ENCODE results near the gene RAB28. TPM values are rescaled to one million over a fixed set of nuclear protein-coding genes. Genes with fewer than 3 reads are reported as not detected.
"Not testable (repeated sequence)": the region's sequence is repeated elsewhere in the genome, so short reads cannot be mapped to it uniquely, and the experiment has no call there.

Gene RAB28
- total RNA-seq, 1 experiment from 2014 or later: 15.8 TPM

GRCh38 chr4:13464543-13464942 is 19.6 kb downstream of the RAB28 start:
- in situ Hi-C loops (cut with HindIII; ENCODE audit: low pct_unique_long_range_greater_than_20kb, low sequenced_read_pairs): no loop called here
- DNase-seq (ENCODE audit: low read depth): no peak

- in situ Hi-C loops (cut with HindIII; ENCODE audit: low pct_unique_long_range_greater_than_20kb, low sequenced_read_pairs): no loop called here
- DNase-seq (ENCODE audit: low read depth): no peak
Measured at GRCh38 chr4:13461191-13461905, 22.8 kb downstream of the RAB28 start.

- in situ Hi-C loops (cut with HindIII; ENCODE audit: low pct_unique_long_range_greater_than_20kb, low sequenced_read_pairs): no loop called here
Measured at GRCh38 chr4:13455411-13455810, 28.7 kb downstream of the RAB28 start.

GRCh38 chr4:13454786-13455185 is 29.4 kb downstream of the RAB28 start:
- in situ Hi-C loops (cut with HindIII; ENCODE audit: low pct_unique_long_range_greater_than_20kb, low sequenced_read_pairs): no loop called here
- no peak for DNase-seq (ENCODE audit: low read depth)

More at GRCh38 chr4:13455411-13455810, 28.7 kb downstream of the RAB28 start:
- no peak for DNase-seq (ENCODE audit: low read depth)

GRCh38 chr4:13452927-13453579 is 31.1 kb downstream of the RAB28 start:
- DNase-seq (ENCODE audit: low read depth): no peak
- in situ Hi-C loops (cut with HindIII; ENCODE audit: low pct_unique_long_range_greater_than_20kb, low sequenced_read_pairs): no loop called here

DNA sequence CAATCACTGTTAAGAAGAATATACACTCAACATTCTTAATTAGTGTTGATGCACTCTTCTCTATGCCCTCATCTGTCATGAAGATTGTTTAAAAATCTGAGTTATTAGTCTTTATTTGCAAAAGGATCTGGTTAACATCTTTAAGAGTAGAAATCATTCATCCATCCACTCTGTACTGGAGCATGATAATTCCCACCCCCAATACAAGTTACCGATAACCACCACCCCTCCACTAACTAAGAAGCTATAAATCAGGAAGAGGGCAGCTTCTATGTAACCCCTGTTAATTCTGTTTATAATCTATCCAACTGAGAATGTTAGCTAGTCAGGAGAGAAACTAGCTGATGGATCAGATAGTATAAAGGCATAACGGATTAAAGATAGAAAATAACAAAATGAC is 34.5 kb downstream of the RAB28 start:
- in situ Hi-C loops (cut with HindIII; ENCODE audit: low pct_unique_long_range_greater_than_20kb, low sequenced_read_pairs): no loop called here
- no peak for DNase-seq (ENCODE audit: low read depth)

DNA sequence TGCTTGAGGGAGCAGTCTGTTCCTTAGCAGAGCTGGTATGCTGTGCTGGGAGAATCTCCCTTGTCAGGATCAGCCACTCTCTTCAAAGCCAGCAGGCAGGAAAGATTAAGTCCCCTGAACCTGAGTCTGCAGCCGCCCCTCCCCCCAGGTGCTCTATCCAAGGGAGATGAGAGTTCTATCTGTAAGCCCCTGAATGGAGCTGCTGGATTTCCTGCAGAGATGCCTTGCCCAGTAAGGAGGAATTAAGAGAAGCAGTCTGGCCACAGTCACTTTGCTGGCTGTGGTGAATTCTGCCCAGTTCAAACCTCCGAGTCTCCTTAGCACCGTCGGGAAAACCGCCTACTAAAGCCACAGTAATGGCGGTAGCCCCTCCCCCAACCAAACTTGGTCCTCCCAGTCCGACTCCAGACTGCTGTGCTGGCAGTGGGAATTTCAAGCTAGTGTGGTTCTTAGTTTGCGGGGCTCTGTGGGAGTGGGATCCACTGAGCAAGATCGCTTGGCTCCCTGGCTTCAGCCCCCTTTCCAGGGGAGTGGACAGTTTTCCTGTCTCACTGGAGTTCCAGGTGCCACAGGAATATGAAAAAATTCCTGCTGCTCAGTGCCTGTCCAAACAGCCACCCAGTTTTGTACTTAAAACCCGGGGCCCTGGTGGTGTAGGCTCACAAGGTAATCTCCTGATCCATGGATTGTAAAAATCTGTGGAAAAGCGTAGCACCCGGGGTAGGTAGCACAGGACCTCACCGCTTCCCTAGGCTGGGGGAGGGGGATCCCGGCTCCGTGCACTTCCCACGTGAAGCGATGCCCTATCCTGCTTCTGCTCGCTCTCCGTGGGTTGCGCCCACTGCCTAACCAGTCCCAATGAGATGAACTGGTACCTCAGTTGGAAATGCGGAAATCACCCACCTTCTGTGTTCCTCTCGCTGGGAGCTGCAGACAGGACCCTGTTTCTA is 38.0 kb downstream of the RAB28 start:
- DNase-seq (ENCODE audit: low read depth): no peak
- in situ Hi-C loops (cut with HindIII; ENCODE audit: low pct_unique_long_range_greater_than_20kb, low sequenced_read_pairs): no loop called here

DNA sequence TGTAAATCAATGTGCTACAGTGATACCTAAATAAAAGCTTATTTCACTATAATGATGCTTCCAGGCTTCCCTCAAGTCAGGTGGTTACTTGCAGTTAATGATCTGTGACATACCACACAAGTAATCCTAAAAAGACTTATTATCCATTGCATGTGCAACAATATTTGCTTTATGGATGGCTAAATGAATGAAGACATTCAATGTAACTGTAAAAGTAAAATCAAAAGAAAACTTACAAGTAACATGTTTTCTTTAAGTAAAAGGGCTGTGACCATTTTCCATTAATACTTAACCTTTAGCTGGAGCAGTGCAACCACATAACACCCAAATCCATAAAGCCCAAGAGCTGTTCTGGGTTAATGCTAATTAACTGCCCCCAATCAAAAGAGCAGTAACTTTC is 42.6 kb downstream of the RAB28 start:
- in situ Hi-C loops (cut with HindIII; ENCODE audit: low pct_unique_long_range_greater_than_20kb, low sequenced_read_pairs): no loop called here
- DNase-seq (ENCODE audit: low read depth): peak; percentile 13

GRCh38 chr4:13436962-13437361 is 47.2 kb downstream of the RAB28 start:
- DNase-seq (ENCODE audit: low read depth): no peak
- in situ Hi-C loops (cut with HindIII; ENCODE audit: low pct_unique_long_range_greater_than_20kb, low sequenced_read_pairs): no loop called here

DNA sequence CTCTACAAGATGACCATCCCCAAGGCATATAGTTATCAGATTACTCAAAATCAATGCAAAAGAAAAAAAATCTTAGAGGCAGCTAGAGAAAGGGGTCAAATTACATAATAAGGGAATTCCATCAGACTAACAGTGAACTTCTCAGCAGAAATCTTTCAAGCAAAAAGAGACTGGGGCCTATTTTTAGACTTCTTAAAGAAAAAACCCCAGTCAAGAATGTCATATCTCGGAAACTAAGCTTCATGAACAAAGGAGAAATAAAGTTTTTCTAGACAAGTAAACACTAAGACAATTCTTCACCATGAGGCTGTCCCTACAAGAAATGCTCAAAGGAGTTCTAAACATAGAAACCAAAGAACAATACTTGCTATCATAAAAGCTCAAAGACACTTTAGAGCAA is 51.7 kb downstream of the RAB28 start:
- DNase-seq (ENCODE audit: low read depth): no peak
- in situ Hi-C loops (cut with HindIII; ENCODE audit: low pct_unique_long_range_greater_than_20kb, low sequenced_read_pairs): no loop called here

DNA sequence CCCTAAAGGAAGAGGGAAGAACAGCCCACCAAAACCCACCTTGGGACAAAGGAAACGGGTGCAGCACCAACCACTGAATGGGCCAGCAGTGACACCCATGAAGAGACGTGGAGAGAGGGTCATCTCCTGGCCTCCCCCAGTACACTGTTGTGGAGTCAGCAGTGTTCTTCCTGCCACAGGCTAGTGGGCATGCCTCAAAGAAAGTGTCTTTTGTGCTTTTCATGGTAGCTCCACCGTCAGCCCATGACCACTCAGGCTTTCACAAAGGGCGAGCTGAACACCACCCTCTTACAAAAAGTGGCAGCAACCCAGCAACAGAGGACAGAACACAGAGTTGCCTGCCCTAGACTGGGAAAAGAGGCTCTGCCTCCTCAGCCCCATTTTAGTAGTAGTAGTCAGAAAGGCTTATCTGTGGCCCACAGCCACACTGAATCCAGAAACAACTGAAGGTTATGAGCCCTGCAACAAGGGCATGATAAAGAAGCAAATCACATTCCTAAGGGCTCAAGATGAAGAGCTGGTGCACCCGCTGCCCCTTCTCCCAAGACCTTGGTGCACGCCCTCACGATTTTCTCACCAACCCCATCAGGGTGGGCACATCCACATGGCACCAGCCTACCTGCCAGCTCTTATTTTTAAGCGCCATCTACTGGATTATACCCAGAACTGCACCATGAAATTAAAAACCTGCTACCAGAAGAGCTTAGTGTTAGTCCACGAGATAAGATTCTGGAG is 53.1 kb downstream of the RAB28 start:
- in situ Hi-C loops (cut with HindIII; ENCODE audit: low pct_unique_long_range_greater_than_20kb, low sequenced_read_pairs): no loop called here
- no peak for DNase-seq (ENCODE audit: low read depth)

DNA sequence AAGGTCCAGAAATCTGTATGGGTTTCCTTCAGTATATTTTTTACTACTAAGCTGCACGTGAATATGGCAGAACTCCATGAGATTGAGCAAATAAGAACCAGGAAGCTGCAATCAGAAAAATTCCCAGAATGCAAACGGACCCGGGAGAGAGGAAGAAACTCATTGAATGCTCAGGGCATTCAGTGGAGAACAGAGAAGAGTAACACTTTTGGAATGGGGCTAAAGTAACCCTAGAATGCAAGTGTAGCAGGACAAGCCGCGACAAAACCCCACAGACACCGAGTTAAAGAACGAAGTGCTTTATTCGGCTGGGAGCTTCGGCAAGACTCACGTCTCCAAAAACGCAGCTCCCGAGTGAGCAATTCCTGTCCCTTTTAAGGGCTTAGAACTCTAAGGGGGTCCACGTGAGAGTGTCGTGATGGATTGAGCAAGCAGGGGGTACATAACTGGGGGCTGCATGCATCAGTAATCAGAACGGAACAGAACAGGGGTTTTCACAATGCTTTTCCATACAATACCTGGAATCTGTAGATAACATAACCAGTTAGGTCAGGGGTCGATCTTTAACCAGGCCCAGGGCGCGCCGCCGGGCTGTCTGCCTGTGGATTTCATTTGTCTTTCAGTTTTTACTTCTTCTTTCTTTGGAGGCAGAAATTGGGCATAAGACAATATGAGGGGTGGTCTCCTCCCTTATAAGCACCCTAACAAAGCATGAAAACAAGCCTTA is 56.4 kb downstream of the RAB28 start:
- in situ Hi-C loops (cut with HindIII; ENCODE audit: low pct_unique_long_range_greater_than_20kb, low sequenced_read_pairs): no loop called here
- no peak for DNase-seq (ENCODE audit: low read depth)

DNA sequence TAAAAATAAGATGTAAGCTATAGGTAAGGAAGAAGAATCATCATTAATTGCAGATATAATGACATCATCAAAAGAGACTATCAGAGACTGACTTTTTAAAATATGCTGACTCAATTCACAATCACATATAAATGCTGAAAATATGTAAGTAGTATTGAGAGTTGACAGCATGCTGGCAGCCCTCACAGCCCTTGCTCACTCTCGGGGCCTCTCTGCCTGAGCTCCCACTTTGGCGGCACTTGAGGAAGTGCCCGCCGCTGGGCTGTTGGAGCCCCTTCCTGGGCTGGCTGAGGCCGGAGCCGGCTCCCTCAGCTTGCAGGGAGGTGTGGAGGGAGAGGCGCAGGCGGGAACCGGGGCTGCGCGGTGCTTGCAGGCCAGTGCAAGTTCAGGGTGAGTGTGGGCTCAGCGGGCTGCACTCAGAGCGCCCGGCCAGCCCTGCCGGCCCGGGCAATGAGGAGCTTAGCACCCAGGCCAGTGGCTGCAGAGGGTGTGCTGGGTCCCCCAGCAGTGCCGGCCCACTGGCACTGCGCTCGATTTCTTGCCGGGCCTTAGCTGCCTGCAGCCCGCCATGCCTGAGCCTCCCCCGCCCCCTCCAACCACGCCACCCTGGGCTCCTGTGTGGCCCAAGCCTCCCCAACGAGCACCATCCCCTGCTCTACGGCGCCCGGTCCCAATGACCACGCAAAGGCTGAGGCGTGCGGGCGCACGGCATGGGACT is 68.9 kb downstream of the RAB28 start:
- in situ Hi-C loops (cut with HindIII; ENCODE audit: low pct_unique_long_range_greater_than_20kb, low sequenced_read_pairs): no loop called here
- no peak for DNase-seq (ENCODE audit: low read depth)

DNA sequence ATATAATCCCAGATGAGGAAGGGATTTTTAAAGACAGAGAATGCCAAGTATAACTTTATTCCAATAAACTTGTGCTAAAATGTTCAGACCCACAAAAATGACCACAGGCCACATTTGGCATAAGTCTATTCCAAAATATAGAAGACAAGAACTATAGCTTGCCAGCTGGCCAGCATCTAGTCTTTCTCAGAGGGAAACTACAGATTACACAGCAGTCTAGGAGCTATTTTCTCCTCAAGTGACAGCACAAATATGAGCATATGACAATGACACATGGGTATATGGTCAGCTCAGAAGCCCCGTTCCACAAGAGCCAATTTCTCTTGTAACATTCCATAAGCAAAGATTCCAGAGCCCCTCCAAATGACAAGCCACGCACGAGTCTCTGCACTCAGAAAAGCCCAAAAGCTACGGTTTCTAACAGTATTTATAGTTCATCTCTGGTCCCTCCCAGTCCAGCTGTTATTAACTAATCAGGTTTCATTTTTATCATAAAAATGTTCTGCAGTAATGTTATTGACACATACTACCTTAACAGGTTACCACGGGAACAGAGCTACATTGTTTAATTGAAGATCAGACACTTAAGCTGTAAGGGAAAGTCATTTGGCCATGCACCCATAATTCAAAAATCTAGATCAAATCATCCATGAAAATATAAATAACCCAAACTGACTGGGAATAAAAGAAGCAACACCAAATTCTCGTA is 70.3 kb downstream of the RAB28 start:
- in situ Hi-C loops (cut with HindIII; ENCODE audit: low pct_unique_long_range_greater_than_20kb, low sequenced_read_pairs): no loop called here
- DNase-seq (ENCODE audit: low read depth): no peak

DNA sequence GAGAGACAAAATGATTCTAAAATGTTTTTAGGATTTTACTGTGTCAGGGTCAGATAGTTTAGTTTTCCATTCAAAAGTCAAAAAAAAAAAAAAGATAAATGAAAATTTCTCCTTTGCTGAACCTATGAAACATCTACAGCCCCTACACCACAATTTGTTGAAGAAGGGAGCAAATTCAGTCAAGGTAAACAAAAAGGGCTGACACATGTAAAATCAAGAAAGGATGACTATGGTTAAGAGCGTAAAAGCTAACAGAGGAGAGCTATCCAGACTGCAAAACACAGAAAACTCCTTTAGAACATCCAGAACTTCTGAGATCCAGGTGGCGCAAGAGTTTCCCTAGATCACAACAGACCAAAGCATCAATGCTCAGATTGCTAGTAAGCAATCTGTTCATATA is 72.2 kb downstream of the RAB28 start:
- DNase-seq (ENCODE audit: low read depth): no peak
- in situ Hi-C loops (cut with HindIII; ENCODE audit: low pct_unique_long_range_greater_than_20kb, low sequenced_read_pairs): no loop called here

GRCh38 chr4:13409324-13409723 is 74.8 kb downstream of the RAB28 start:
- in situ Hi-C loops (cut with HindIII; ENCODE audit: low pct_unique_long_range_greater_than_20kb, low sequenced_read_pairs): no loop called here
- no peak for DNase-seq (ENCODE audit: low read depth)

DNA sequence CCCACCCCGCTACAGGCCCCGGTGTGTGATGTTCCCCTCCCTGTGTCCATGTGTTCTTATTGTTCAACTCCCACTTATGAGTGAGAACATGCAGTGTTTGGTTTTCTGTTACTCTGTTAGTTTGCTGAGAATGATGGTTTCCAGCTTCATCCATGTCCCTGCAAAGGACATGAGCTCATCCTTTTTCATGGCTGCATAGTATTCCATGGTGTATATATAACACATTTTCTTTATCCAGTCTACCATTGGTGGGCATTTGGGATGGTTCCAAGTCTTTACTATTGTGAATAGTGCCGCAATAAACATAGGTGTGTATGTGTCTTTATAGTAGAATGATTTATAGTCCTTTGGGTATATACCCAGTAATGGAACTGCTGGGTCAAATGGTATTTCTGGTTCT is 78.0 kb downstream of the RAB28 start:
- DNase-seq (ENCODE audit: low read depth); in situ Hi-C loops (cut with HindIII; ENCODE audit: low pct_unique_long_range_greater_than_20kb, low sequenced_read_pairs): not testable (repeated sequence)

All from Caki2 (cell line).